Thyroid gland (tissue), 4 donors: ENCODE results near the gene NCAN. TPM values are rescaled to one million over a fixed set of nuclear protein-coding genes. Genes with fewer than 3 reads are reported as not detected.

Experiments used
- DNase-seq, 2 donors: peaks; one replicate each; pipeline ENCODE4 v3.0.0-alpha.2; 2019
- H3K27ac ChIP-seq, 3 donors: fragments of 200-600 bp; sonication (generic); 1 replicate in 2 of 3; 2 replicates in 1 of 3; pipeline ENCODE4 v1.5.1; 2016 to 2019; ENCODE audit warnings: mild to moderate bottlenecking in 1 of 3, moderate library complexity in 1 of 3
- H3K27me3 ChIP-seq: fragments of 200-600 bp; sonication (generic); one replicate; pipeline ENCODE4 v1.5.1; 2019
- H3K36me3 ChIP-seq, 2 donors: fragments of 200-600 bp; sonication (generic); one replicate each; pipeline ENCODE4 v1.5.1; 2016 to 2019
- H3K4me1 ChIP-seq, 2 donors: fragments of 200-600 bp; sonication (generic); one replicate each; pipeline ENCODE4 v1.5.1; 2017 to 2019
- H3K4me3 ChIP-seq, 3 donors: fragments of 200-600 bp; sonication (generic); replicated peaks in 1 of 3; 1 replicate in 2 of 3; 2 replicates in 1 of 3; pipeline ENCODE4 v1.5.1; 2016; ENCODE audit warnings: mild to moderate bottlenecking in 1 of 3
- H3K9me3 ChIP-seq: fragments of 200-600 bp; sonication (generic); one replicate; pipeline ENCODE4 v1.5.1; 2017
- POLR2A ChIP-seq, 2 donors: fragments of 450-650 bp; IDR thresholded peaks; one replicate each; pipeline ENCODE4 v1.6.1; 2017; ENCODE audit warnings: antibody characterized with exemption in 2 of 2, mild to moderate bottlenecking in 2 of 2, moderate library complexity in 1 of 2
- WGBS, 2 donors: methylation state at CpG; one replicate each; pipeline ENCODE4 v1.1.5; 2017; 5-methylcytosine and 5-hydroxymethylcytosine counted together
- intact Hi-C: fragments of 100-400 bp; cut with DNase I; formaldehyde crosslinking; loops from one replicate; pipeline ENCODE4 v1.15.1; 2023
- total RNA-seq, 4 donors: library from RNA; depleted of rRNA; stranded (reverse); fragments of >200 nt; gene quantifications; one replicate each; pipeline ENCODE4 v1.2.3, GENCODE V29; 2016
- TF ChIP-seq, protein P1 (sequence below), 6 experiments: fragments of 200-600 bp in 3 of 6; fragments of 450-650 bp in 3 of 6; sonication (generic) in 3 of 6; IDR thresholded peaks; one replicate each; pipeline ENCODE4 v1.5.1; 2016 to 2019; ENCODE audit warnings: antibody characterized with exemption in 6 of 6, mild to moderate bottlenecking in 2 of 6, inconsistent platforms in 1 of 6, moderate library complexity in 1 of 6

Gene NCAN
- total RNA-seq, 4 donors from 2014 or later = 0.44 TPM; not detected in 3

DNA sequence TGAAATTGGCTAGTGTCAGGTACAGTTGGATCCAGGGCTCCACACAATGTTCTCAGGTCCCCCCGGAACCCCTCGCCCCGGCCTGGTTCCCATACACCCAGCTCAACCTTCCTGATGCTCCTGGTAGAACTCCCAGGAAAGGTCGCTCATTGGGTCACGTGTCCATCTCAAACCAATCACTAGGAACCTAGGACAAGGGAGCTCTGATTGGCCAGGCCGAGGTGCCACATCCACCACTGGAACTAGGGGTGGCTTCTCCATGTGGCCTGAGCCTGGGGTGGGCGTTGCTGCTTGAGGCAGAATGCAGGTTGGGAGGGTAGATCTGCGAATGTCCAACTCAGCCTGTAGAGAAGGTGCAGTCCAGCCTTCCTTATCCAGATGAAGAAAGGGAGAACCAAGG, 34.8 kb upstream of the NCAN start:
- intact Hi-C loops = no loop called here
- no peak for DNase-seq
- WGBS, 2 donors = 93 to 94% methylated on average over 8 of the region's 8 CpGs
- peaks cover 8 to 13% of the 10 kb centered on the region in 2 donors for H3K36me3 ChIP-seq
- no peak overlapping the region for H3K4me3 ChIP-seq
- H3K4me1 ChIP-seq = no peaks in the 10 kb centered on the region
- H3K9me3 ChIP-seq = no peaks in the 10 kb centered on the region
- no peaks in the 10 kb centered on the region for H3K27me3 ChIP-seq
- no peak overlapping the region for H3K27ac ChIP-seq
- TF ChIP-seq POLR2A (IDR thresholded peaks at IDR 0.05) = no peak
- TF ChIP-seq, protein P1, sequence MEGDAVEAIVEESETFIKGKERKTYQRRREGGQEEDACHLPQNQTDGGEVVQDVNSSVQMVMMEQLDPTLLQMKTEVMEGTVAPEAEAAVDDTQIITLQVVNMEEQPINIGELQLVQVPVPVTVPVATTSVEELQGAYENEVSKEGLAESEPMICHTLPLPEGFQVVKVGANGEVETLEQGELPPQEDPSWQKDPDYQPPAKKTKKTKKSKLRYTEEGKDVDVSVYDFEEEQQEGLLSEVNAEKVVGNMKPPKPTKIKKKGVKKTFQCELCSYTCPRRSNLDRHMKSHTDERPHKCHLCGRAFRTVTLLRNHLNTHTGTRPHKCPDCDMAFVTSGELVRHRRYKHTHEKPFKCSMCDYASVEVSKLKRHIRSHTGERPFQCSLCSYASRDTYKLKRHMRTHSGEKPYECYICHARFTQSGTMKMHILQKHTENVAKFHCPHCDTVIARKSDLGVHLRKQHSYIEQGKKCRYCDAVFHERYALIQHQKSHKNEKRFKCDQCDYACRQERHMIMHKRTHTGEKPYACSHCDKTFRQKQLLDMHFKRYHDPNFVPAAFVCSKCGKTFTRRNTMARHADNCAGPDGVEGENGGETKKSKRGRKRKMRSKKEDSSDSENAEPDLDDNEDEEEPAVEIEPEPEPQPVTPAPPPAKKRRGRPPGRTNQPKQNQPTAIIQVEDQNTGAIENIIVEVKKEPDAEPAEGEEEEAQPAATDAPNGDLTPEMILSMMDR (IDR thresholded peaks at IDR 0.05) = no peak

DNA sequence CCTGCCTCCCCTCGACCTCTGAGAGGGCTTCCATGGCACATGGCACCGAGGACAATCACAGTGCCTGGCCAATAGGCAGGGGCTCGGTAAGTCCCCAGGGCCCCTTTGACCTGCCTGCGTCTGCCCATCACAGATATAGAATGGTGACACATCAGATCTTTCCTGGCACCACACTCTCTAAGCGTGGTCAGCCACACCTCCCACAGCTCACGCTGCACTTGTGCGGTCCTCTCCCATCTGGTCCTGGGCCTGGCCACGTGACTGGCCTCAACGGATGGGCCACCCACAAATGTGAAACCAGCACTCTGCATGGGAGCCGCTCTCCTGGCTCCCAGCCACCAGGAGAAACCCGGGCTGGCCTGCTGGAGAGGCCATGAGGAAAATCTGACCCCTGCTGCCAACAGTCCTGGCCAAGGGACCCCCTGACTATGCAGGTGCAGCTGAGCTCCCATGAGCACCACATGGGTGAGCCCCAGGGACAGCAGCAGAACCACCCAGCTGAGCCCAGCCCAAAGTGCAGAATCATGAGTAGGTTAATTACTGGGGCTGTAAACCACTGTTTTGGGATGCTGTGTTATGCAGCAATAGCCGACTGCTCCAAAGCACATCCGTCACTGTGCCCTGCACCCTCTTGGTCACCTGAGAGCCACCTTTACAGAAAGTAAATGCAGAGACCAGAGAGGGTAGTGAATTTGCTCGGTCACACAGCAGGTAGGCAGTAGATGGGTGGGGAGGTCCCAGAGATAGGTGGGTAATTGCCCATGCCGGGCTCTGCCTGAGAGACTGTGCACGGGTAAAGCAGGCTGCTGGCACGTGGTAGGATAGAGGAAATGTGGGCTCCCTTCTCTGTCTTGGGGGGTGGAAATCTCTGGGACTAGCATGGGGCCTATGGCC, 32.0 kb upstream of the NCAN start:
- Histone ChIP-seq H3K27ac (no peak overlapping the region), H3K4me3 (no peak overlapping the region), H3K27me3 (no peaks in the 10 kb centered on the region), H3K36me3 (peaks cover 16 to 17% of the 10 kb centered on the region in 2 donors), H3K9me3 (no peaks in the 10 kb centered on the region), H3K4me1 (no peaks in the 10 kb centered on the region)
- no peak for DNase-seq
- intact Hi-C loops = no loop called here
- no peak for TF ChIP-seq POLR2A (IDR thresholded peaks at IDR 0.05)
- TF ChIP-seq, protein P1 (IDR thresholded peaks at IDR 0.05) = no peak
- 94 to 97% methylated on average over 13 to 17 of the region's 17 CpGs for WGBS, 2 donors

DNA sequence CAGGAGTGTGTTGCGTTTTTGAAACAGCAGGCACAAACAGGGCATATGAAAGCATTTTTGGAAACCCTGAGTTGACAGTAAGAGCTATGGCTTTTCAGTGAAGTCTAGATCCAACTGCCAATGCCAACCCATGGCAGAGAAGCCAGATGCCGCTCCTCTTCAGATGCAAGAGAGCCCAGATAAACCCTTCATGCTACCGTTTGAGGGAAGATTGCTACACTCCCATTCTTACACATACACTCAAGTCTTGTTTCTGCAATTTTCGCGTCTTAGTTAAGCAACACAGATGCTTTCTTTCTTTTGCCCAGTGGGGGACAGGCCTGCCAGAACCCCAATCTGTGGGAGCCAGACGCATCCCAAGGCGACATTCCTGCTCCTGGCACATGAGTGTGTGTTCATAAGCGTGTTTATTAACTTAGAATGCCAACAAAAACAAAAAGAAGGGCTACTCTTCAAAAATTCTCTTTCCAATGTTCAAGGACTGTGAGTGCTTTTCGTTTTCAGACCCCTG, 30.2 kb upstream of the NCAN start:
- TF ChIP-seq, protein P1 (IDR thresholded peaks at IDR 0.05) = no peak
- no peak for TF ChIP-seq POLR2A (IDR thresholded peaks at IDR 0.05)
- intact Hi-C loops = no loop called here
- no peak overlapping the region for H3K27ac ChIP-seq
- 85 to 90% methylated on average over 9 of the region's 9 CpGs for whole genome bisulfite sequencing, 2 donors
- H3K27me3 ChIP-seq = no peaks in the 10 kb centered on the region
- no peak for DNase-seq
- H3K4me3 ChIP-seq = no peak overlapping the region
- no peaks in the 10 kb centered on the region for H3K9me3 ChIP-seq
- H3K36me3 ChIP-seq = peaks cover 17 to 19% of the 10 kb centered on the region in 2 donors
- H3K4me1 ChIP-seq = no peaks in the 10 kb centered on the region

DNA sequence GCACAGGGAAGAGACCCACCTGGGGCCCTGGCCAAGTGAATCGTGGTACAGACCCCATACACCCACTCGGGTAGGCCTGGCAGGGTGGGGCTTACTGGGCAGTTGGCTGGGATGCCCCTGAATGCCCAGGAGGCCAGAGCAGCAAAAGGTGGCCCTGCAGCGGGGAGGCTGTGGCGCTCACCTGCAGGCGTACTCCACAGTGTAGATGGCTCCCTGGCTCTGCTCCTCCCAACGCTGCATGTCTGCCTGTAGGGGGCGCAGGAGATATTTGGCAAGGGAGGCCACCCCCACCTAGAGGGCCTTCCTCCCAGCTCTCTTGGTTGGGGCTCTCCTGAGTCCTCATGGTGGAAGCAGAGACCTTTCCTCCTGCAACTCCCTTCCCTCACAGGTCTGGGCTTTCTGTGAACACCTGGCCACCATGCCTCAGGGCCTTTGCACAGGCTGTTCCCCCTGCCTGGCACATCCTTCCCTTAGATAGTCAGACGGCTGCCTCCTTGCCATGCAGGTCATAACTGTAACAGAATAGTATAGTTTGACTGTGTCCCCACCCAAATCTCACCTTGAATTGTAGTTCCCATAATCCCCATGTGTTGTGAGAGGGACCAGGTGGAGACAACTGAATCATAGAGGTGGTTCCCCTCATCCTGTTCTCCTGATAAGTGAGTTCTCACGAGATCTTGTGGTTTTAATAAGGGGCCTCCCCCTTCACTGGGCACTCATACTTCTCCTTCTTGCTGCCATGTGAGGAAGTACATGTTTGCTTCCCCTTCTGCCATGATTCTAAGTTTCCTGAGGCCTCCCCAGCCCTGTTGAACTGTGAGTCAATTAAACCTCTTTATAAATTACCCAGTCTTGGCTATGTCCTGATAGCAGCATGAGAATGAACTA, 25.7 kb upstream of the NCAN start:
- H3K27me3 ChIP-seq = no peaks in the 10 kb centered on the region
- WGBS, 2 donors = 55 to 79% methylated on average over 2 to 4 of the region's 9 CpGs
- no peak for TF ChIP-seq POLR2A (IDR thresholded peaks at IDR 0.05)
- TF ChIP-seq, protein P1 (IDR thresholded peaks at IDR 0.05) = peak; percentile 15 to 58 (median 40)
- peaks cover 12 to 23% of the 10 kb centered on the region in 2 donors for H3K4me1 ChIP-seq
- peaks cover 11 to 12% of the 10 kb centered on the region in 2 donors for H3K36me3 ChIP-seq
- peak; percentile 26 to 39 for DNase-seq
- intact Hi-C loops = no loop called here
- no peaks in the 10 kb centered on the region for H3K9me3 ChIP-seq
- no peak overlapping the region for H3K27ac ChIP-seq
- H3K4me3 ChIP-seq = no peak overlapping the region
